MM.1S (cell line): Measurements from ENCODE around the gene MAP2K7.
"Not testable (repeated sequence)": the region's sequence is repeated elsewhere in the genome, so short reads cannot be mapped to it uniquely, and the experiment has no call there.

Source experiments
- DNase-seq: peaks from one replicate; pipeline ENCODE4 v3.0.0-alpha.2; 2015
- H2AFZ ChIP-seq: fragments of 300-600 bp; sonication (generic); 2 replicates; pipeline ENCODE4 v1.6.0; 2016; ENCODE audit warnings: antibody characterized with exemption, low read length
- H3F3A ChIP-seq: fragments of 300-600 bp; sonication (generic); 2 replicates; pipeline ENCODE4 v1.6.1; 2016; ENCODE audit warnings: mild to moderate bottlenecking, antibody characterized with exemption, low read length, moderate library complexity, mixed read lengths; ENCODE audit not compliant: insufficient read depth
- H3K27ac ChIP-seq: fragments of 300-600 bp; sonication (generic); 2 replicates; pipeline ENCODE4 v1.5.1; 2016; ENCODE audit warnings: mild to moderate bottlenecking, low read length
- H3K27me3 ChIP-seq: fragments of 300-600 bp; sonication (generic); replicated peaks from 2 replicates; pipeline ENCODE4 v1.6.0; 2016; ENCODE audit warnings: low read length; ENCODE audit not compliant: insufficient read depth
- H3K36me3 ChIP-seq: fragments of 300-600 bp; sonication (generic); replicated peaks from 2 replicates; pipeline ENCODE4 v1.6.1; 2016; ENCODE audit warnings: mild to moderate bottlenecking, low read length, mixed read lengths; ENCODE audit not compliant: insufficient read depth
- H3K4me1 ChIP-seq: fragments of 300-600 bp; sonication (generic); 2 replicates; pipeline ENCODE4 v1.6.1; 2016; ENCODE audit warnings: low read length, mixed read lengths
- H3K4me2 ChIP-seq: fragments of 300-600 bp; sonication (generic); 2 replicates; pipeline ENCODE4 v1.6.0; 2016; ENCODE audit warnings: low read depth, low read length
- H3K4me3 ChIP-seq: fragments of 300-600 bp; sonication (generic); 2 replicates; pipeline ENCODE4 v1.5.1; 2016; ENCODE audit warnings: low read length, mixed read lengths
- H3K79me2 ChIP-seq: fragments of 300-600 bp; sonication (generic); 2 replicates; pipeline ENCODE4 v1.6.1; 2016; ENCODE audit warnings: mixed run types, low read length, mixed read lengths
- H3K9ac ChIP-seq: fragments of 300-600 bp; sonication (generic); 2 replicates; pipeline ENCODE4 v1.6.1; 2016; ENCODE audit warnings: low read length, mixed read lengths
- H3K9me2 ChIP-seq: fragments of 300-600 bp; sonication (generic); replicated peaks from 2 replicates; pipeline ENCODE4 v1.6.1; 2016; ENCODE audit warnings: mild to moderate bottlenecking, low read length, mixed read lengths; ENCODE audit not compliant: insufficient read depth
- H3K9me3 ChIP-seq: fragments of 300-600 bp; sonication (generic); replicated peaks from 2 replicates; pipeline ENCODE4 v1.6.1; 2016; ENCODE audit warnings: mild to moderate bottlenecking, low read length, mixed read lengths; ENCODE audit not compliant: insufficient read depth
- H4K20me1 ChIP-seq: fragments of 300-600 bp; sonication (generic); 2 replicates; pipeline ENCODE4 v1.6.1; 2016; ENCODE audit warnings: mild to moderate bottlenecking, low read length, moderate library complexity, mixed read lengths; ENCODE audit not compliant: insufficient read depth
- CTCF ChIP-seq: fragments of 300-600 bp; sonication (generic); IDR thresholded peaks from 2 replicates; pipeline ENCODE4 v1.5.1; 2016; ENCODE audit warnings: antibody characterized with exemption, low read length, mixed read lengths
- EZH2 ChIP-seq: fragments of 300-600 bp; sonication (generic); optimal IDR thresholded peaks from 2 replicates; pipeline ENCODE3; 2017; ENCODE audit warnings: low read depth, mild to moderate bottlenecking, antibody characterized with exemption, low read length, mixed read lengths
- EZH2phosphoT487 ChIP-seq: fragments of 300-600 bp; sonication (generic); IDR thresholded peaks from 2 replicates; pipeline ENCODE4 v1.6.1; 2018; ENCODE audit warnings: antibody characterized with exemption, low read length

The MAP2K7 gene

GRCh38 chr19:7953576-7953975, 49.9 kb downstream of the MAP2K7 start:
- Histone ChIP-seq H2AFZ (no peak overlapping the region), H3K4me3 (no peak overlapping the region), H3K9ac (no peak overlapping the region), H3K9me2 (no peaks in the 10 kb centered on the region), H3K4me2 (no peak overlapping the region), H3K36me3 (no peaks in the 10 kb centered on the region), H3K79me2 (no peaks in the 10 kb centered on the region), H3K27me3 (no peaks in the 10 kb centered on the region), H3F3A (no peaks in the 10 kb centered on the region), H3K9me3 (no peaks in the 10 kb centered on the region), H4K20me1 (no peaks in the 10 kb centered on the region), H3K4me1 (no peaks in the 10 kb centered on the region), H3K27ac (no peak overlapping the region)
- no peak for TF ChIP-seq CTCF
- no peak for TF ChIP-seq EZH2phosphoT487
- TF ChIP-seq EZH2: no peak
- DNase-seq: no peak

- Histone ChIP-seq H2AFZ (no peak overlapping the region), H3K9me3 (no peaks in the 10 kb centered on the region), H3K36me3 (no peaks in the 10 kb centered on the region), H3K27ac (no peak overlapping the region), H3K9me2 (no peaks in the 10 kb centered on the region), H4K20me1 (no peaks in the 10 kb centered on the region), H3K27me3 (no peaks in the 10 kb centered on the region), H3K79me2 (no peaks in the 10 kb centered on the region), H3K4me2 (no peak overlapping the region), H3F3A (no peaks in the 10 kb centered on the region), H3K9ac (no peak overlapping the region), H3K4me1 (no peaks in the 10 kb centered on the region), H3K4me3 (no peak overlapping the region)
- no peak for DNase-seq
- TF ChIP-seq CTCF (no peak), EZH2 (no peak), EZH2phosphoT487 (no peak)
Observed at GRCh38 chr19:7955696-7956095, 52.0 kb downstream of the MAP2K7 start.

GRCh38 chr19:7959211-7959610, 55.5 kb downstream of the MAP2K7 start:
- Histone ChIP-seq H2AFZ (no peak overlapping the region), H3K27ac (no peak overlapping the region), H3K9ac (no peak overlapping the region), H4K20me1 (no peaks in the 10 kb centered on the region), H3K4me3 (no peak overlapping the region), H3K36me3 (no peaks in the 10 kb centered on the region), H3K27me3 (no peaks in the 10 kb centered on the region), H3K4me2 (no peak overlapping the region), H3K9me3 (no peaks in the 10 kb centered on the region), H3K79me2 (no peaks in the 10 kb centered on the region), H3K4me1 (no peaks in the 10 kb centered on the region), H3F3A (no peaks in the 10 kb centered on the region), H3K9me2 (no peaks in the 10 kb centered on the region)
- TF ChIP-seq EZH2: no peak
- no peak for TF ChIP-seq CTCF
- no peak for TF ChIP-seq EZH2phosphoT487
- DNase-seq: no peak

GRCh38 chr19:7961082-7961481, 57.4 kb downstream of the MAP2K7 start:
- H3K9ac ChIP-seq, H4K20me1 ChIP-seq, H3K36me3 ChIP-seq, H3K4me2 ChIP-seq, H3K4me1 ChIP-seq, DNase-seq, H3K4me3 ChIP-seq, H3K27ac ChIP-seq, H3K27me3 ChIP-seq, H3K79me2 ChIP-seq, H3F3A ChIP-seq, H3K9me3 ChIP-seq, H3K9me2 ChIP-seq, H2AFZ ChIP-seq: not testable (repeated sequence)
